Inflammatory macrophage treated with lipopolysaccharide for 1 hour (primary cell): ENCODE data around the gene RAB25.

ENCODE experiments used
- DNase-seq, 2 donors: peaks; one replicate each; pipeline ENCODE4 v3.0.0-alpha.2; 2020 to 2022

The RAB25 gene

GRCh38 chr1:156060937-156061636, at the start of gene RAB25:
RAB25 (plus strand) TSS chr1:156061160; CDS start chr1:156061401, 241 bp downstream.
- DNase-seq, result no peak

DNA sequence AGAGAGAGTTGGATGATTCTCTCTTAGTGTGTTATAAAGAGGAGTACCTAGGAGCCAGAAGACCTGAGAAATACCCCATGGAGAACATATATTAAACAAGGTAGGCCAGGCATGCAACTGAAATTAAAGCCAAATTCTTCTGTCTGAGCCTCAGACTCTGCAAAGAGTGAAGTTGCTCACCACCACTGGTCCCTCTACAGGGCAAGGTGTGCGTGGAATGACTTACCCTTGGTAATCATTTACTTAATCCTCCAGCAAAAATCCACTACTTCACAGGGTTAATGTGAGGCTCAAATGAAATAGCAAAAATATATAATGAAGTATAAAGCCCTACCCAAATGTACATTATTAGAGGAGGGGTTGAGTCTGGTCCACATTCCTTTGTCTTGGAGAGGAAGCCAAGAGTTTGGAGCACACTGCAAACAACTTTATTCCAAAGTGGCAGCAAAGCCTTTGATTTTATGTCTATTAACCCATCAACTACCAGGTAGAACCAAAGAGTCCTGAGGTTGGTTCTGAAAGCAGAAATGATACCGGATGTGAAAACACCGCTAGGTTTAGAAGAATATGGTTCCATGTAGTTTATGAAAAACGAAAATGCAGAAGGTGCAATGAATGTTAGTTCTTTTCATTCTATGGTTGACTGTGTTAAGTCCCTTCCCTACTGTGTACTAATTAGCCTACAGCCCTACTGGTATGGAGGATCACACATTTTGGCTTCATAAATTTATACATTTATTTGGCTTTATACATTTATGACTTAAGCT, 48.7 kb upstream of the RAB25 start:
- no peak for DNase-seq

DNA sequence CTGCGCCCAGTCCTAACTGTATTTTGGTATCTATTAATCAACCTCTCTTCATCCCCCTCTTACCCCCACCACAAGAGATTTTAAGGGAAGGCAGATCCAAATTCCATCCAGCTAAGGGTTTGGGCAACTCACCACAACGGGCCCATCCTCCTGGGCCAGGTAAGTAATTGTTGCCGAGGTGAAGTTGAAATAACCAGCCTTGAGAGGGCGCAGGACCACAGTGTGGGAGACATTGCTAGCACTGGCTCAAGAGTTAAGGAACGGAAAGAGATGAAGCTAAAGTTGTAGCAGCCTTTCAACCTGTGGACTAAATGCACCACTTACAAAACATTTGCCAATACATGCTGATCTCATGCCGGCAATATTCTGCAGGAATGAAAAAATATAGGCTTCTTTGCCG, 46.1 kb upstream of the RAB25 start:
- no peak for DNase-seq

DNA sequence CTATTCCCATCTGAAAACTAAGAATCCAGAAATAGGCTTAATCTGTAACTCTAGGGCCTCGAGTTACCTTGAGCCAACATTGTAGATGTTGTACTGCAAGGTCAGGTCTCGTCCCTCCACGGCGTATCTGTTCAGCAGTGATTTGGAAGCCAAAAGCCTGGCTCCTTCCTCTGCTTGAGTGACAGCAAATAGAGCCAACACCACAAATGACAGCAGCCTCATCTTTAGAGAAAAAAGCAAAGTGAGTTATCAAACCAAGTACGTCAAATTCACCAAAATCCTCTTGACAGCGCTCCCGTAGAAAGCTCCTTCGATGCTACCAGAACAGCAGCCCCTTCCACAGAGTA, 41.0 kb upstream of the RAB25 start:
- no peak for DNase-seq

DNA sequence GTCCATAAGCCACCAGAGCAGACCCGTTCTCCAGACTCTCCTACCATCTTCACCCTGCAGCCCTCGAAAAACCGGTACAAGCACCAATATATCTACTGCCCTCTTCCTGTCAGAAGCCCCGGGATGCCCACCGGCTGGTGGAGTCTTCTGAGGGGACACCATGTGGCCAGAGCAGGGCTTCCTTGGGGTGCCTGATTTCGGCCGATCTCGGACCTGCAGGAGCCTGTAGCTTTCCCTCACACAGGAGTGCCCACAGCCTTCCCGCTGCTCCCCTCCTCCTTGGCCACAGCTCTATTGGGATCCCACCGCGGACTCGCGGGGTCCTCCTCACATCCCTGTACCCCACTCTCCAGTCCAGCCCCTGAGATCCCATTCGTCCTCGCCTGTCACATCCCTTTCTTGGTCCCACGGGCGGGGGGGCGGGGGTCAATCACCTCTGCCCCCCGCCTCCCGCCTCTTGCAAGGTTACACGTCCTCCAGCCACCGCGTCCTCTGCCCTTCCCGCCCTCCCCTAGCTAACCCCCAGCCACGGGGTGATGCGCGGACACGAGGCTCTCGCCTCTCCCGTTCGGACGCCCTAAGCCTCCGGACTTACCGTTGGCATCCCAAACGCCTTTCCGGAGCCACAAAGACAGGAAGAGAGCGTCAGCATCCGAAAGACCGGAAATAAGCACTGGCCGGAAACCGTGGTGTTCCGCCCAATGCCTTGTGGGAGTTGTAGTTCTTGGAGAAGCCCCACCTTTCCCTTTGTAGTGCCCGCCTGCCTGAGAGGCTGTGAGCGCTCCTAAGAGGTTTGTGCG, 40.5 kb upstream of the RAB25 start, which contains the start of gene SSR2:
Gene SSR2 (minus strand): TSS at position 659 of the 800 bp plus-strand sequence. CDS start 784 bp downstream, outside the sequence.
- DNase-seq, result peak; percentile 86 to 88

GRCh38 chr1:156021093-156021428, 39.9 kb upstream of the RAB25 start:
- DNase-seq, result no peak

DNA sequence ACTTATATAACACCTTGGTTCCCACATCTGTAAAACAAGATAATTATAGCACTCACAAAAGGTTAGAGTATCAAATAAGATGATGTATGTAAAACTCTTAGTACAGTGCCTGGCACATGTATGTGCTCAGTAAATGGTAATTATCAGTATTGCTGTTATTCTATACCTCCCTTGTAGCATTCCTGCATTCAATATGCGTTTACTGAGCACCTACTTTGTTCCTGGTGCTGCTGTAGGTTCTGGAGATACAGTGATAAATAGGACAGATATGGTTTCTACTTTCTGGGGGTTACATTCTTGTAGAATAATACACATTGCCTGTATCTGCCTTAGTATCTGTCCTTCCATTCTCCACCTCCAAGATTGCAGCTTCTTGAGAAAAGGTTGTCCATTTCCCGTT, 39.0 kb upstream of the RAB25 start:
- DNase-seq, result no peak

GRCh38 chr1:156024801-156025200, 36.2 kb upstream of the RAB25 start:
- no peak for DNase-seq

- DNase-seq, result peak; percentile 42 to 52
Measured at GRCh38 chr1:156025876-156026275, 35.1 kb upstream of the RAB25 start.

GRCh38 chr1:156026588-156026987, 34.4 kb upstream of the RAB25 start:
- DNase-seq, result no peak

GRCh38 chr1:156033011-156033410, 27.9 kb upstream of the RAB25 start:
- DNase-seq, result no peak

DNA sequence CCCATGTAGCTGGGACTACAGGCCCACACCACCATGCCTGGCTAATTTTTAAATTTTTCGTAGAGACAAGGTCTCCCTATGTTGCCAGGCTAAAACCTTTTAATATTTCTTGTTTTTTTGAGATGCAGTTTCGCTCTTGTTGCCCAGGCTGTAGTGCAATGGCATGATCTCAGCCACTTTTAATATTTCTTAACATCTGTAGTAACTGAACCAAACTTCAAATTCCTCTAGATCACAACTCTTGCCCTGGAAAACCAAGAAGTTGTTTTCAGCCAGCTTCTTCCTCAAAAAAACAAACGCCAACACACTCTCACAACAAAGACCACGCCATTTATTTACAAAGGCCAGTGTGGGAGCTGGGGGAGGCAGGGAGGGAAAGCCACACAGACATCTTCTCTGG, 26.0 kb upstream of the RAB25 start:
- DNase-seq, result peak; percentile 31 to 57

GRCh38 chr1:156042828-156043227, 18.1 kb upstream of the RAB25 start:
- no peak for DNase-seq

DNA sequence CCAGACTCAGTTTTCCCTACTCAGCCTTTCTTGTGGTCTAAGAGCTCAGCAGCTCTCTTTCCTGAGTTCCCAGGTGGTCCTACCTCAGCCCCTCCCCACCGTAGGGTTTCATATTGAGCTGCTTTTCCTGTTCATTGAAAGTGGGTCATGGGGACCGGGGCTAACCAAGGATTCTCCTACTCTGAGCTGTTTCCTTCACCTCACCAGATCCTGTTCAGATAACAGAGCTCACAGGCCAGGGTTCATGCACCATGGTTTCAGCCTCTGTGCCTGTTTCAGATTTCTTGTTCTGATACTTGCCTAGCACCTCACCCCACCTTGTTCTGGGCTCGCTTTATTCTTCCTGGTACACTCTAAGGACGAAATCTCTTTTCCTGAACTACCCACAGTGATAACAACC, 15.9 kb upstream of the RAB25 start:
- no peak for DNase-seq

DNA sequence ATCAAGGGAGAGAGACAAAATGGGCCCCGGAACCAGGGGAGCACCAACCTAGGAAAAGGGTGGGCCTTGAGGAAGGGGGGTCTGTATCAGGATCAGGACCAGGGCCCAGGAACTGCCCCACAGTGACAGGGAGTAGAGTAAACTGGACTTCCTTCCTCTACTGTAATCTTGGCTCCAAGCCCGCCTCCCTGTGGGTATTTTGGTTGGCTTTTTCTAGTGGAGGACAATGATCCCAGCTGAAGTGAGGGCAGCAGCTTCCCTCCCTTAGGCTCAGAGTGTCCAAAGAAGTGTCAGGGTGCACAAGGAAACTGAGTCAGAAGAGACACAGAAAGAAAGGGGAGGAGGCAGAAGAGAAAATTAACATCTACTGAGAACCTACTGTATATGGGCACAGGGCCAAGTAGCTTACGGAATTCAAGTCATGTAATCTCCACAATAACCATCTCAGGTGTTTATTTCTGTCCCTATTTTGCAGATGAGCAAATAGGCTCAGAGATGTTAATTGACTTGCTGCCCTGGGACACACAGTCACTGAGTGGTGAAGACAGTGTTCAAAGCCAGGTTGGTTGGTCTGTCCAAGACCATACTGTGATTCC, 12.2 kb upstream of the RAB25 start:
- DNase-seq, result no peak

GRCh38 chr1:156050376-156050775, 10.6 kb upstream of the RAB25 start:
- no peak for DNase-seq

- no peak for DNase-seq
Measured at GRCh38 chr1:156051011-156051725, 9.8 kb upstream of the RAB25 start.

DNA sequence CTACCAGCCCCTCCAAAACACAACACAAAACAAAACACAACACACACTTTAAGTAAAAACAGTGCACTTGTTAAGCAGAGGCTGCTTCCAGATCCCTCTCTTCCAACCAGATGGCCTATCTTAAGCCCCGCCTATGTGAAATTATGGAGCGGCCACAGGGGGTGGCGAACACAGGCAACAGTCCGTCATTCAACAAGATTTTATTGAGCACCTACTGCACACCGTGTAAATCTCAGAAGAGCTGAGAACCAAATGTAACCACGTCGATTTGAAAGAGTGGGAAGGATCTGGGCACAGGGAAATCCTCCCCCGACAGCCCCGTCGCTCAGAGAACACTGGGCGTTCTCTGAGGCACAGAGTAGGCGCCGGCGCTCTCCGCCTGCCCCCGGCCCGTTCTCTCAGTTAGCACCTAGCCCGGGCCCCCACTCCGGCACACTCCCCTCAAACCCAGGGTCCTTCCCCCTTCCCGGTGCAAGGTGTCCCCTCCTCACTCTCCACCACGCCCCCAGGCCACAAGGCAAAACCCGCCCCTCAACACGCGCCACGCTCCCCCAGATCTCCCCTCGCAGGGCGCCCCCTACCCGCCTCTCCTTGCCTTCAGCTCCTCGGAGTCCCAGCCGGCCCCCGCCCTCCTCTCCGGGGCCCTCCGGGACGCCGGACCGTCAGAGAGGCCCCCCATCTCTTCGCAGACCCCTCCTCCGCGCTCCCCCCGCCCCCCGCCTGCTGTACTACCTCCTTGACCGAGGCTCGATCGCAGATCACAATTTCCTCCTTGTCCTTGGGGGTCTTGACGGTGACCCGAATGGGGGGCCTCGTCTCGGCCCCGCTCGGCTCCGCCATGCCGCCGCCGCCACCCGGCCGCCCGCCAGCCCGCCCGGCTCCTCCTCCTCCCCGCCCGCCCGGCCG, 7.8 kb upstream of the RAB25 start:
- peak; percentile 71 to 74 for DNase-seq

DNA sequence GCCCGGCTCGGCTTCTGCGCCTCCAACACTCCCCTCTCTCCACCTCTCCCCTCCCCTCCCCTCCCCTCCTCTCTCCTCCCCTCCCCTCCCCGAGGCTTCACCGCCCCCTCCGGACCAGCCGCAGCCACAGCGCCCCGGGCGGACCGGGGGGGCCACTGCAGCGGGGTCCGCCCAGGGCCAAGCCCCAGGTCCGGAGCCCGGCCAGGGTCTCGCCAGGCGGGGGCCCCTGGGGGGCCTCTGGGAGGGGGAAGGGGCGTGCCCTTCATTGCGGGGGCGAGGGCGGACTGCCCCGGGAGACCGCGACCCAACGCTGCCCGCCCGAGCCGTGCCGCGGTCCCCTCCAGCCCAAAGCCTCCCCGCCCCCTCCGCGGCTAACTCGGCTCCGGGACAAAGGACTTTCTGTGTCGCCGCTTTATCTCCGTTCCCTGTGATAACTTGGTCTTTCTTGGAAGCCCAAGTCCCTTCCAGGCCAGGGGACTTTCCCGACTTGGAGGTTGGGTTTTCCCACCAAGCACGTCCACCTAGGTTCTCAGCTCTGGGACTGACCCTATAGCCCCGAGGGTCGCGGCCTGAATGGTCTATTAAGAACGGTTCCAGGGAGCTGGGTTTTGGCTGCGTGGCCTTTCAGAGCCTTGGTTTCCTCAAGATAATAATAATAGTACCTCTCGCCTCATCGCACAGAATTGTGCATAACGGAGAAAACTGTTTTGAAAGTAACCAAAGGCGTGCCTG, 7.0 kb upstream of the RAB25 start, which contains the start of gene UBQLN4:
Gene UBQLN4 (minus strand): TSS at position 31 of the 732 bp plus-strand sequence. CDS start 97 bp downstream, outside the sequence.
- peak; percentile 79 to 82 for DNase-seq

- peak; percentile 97 to 99 for DNase-seq
Measured at GRCh38 chr1:156054500-156055280, 6.3 kb upstream of the RAB25 start, which contains the start of gene LAMTOR2. LAMTOR2 (plus strand) TSS chr1:156054782; CDS start chr1:156054890, 108 bp downstream.
